WTC11 (cell line): ENCODE measurements around the gene HPCAL1.

Source experiments
- ESRRA ChIP-seq: sonication (generic); formaldehyde crosslinking; IDR thresholded peaks from 2 replicates; pipeline ENCODE4 v1.8.1; 2022; ENCODE audit warnings: mild to moderate bottlenecking, missing genetic modification reagents, borderline replicate concordance
- NR1H2 ChIP-seq: sonication (generic); formaldehyde crosslinking; IDR thresholded peaks from 2 replicates; pipeline ENCODE4 v1.9.0; 2021; ENCODE audit warnings: mild to moderate bottlenecking, moderate library complexity, missing genetic modification reagents
- SP1 ChIP-seq: sonication (generic); formaldehyde crosslinking; conservative IDR thresholded peaks from 2 replicates; pipeline ENCODE4 v1.8.1; 2022; ENCODE audit warnings: missing genetic modification reagents
- TEAD1 ChIP-seq: sonication (generic); formaldehyde crosslinking; IDR thresholded peaks from 2 replicates; pipeline ENCODE4 v1.8.0; 2022; ENCODE audit warnings: mild to moderate bottlenecking, missing genetic modification reagents
- TEAD4 ChIP-seq: sonication (generic); formaldehyde crosslinking; IDR thresholded peaks from 2 replicates; pipeline ENCODE4 v1.8.0; 2022; ENCODE audit warnings: mild to moderate bottlenecking, missing genetic modification reagents
- TF ChIP-seq, protein P1 (sequence below): fragments of 200-600 bp; IDR thresholded peaks from 2 replicates; pipeline ENCODE4 v1.8.0; 2022; ENCODE audit warnings: antibody characterized with exemption
- TF ChIP-seq, protein P2 (sequence below): sonication (generic); formaldehyde crosslinking; conservative IDR thresholded peaks from 2 replicates; pipeline ENCODE4 v1.8.1; 2022; ENCODE audit warnings: mild to moderate bottlenecking, missing genetic modification reagents
- TF ChIP-seq, protein P3 (sequence below): sonication (generic); formaldehyde crosslinking; IDR thresholded peaks from 2 replicates; pipeline ENCODE4 v1.8.0; 2022; ENCODE audit warnings: missing genetic modification reagents

DNA sequence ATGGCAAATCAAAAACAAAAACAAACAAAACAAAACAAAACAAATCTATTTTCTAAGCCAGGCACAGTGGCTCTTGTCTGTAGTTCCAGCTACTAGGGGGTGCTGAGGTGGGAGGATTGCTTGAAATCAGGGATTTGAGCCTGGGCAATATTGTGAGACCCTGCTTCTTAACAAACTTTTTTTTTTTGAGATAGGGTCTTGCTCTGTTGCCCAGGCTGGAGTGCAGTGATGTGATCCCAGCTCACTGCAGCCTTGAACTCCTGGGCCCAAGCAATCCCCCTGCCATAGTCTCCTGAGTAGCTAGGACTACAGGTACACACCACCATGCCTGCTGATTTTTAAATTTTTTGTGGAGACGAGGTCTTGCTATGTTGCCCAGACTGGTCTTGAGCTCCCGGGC is 6.2 kb downstream of the HPCAL1 start:
- TF ChIP-seq, protein P1, sequence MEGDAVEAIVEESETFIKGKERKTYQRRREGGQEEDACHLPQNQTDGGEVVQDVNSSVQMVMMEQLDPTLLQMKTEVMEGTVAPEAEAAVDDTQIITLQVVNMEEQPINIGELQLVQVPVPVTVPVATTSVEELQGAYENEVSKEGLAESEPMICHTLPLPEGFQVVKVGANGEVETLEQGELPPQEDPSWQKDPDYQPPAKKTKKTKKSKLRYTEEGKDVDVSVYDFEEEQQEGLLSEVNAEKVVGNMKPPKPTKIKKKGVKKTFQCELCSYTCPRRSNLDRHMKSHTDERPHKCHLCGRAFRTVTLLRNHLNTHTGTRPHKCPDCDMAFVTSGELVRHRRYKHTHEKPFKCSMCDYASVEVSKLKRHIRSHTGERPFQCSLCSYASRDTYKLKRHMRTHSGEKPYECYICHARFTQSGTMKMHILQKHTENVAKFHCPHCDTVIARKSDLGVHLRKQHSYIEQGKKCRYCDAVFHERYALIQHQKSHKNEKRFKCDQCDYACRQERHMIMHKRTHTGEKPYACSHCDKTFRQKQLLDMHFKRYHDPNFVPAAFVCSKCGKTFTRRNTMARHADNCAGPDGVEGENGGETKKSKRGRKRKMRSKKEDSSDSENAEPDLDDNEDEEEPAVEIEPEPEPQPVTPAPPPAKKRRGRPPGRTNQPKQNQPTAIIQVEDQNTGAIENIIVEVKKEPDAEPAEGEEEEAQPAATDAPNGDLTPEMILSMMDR = no peak
- TF ChIP-seq TEAD4 (CRISPR knock-in tag) (no peak), TEAD1 (CRISPR knock-in tag) (no peak), ESRRA (CRISPR knock-in tag) (no peak), SP1 (CRISPR knock-in tag) (no peak), NR1H2 (CRISPR knock-in tag) (no peak)
- TF ChIP-seq, protein P2, sequence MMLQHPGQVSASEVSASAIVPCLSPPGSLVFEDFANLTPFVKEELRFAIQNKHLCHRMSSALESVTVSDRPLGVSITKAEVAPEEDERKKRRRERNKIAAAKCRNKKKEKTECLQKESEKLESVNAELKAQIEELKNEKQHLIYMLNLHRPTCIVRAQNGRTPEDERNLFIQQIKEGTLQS (CRISPR knock-in tag) = no peak
- TF ChIP-seq, protein P3, sequence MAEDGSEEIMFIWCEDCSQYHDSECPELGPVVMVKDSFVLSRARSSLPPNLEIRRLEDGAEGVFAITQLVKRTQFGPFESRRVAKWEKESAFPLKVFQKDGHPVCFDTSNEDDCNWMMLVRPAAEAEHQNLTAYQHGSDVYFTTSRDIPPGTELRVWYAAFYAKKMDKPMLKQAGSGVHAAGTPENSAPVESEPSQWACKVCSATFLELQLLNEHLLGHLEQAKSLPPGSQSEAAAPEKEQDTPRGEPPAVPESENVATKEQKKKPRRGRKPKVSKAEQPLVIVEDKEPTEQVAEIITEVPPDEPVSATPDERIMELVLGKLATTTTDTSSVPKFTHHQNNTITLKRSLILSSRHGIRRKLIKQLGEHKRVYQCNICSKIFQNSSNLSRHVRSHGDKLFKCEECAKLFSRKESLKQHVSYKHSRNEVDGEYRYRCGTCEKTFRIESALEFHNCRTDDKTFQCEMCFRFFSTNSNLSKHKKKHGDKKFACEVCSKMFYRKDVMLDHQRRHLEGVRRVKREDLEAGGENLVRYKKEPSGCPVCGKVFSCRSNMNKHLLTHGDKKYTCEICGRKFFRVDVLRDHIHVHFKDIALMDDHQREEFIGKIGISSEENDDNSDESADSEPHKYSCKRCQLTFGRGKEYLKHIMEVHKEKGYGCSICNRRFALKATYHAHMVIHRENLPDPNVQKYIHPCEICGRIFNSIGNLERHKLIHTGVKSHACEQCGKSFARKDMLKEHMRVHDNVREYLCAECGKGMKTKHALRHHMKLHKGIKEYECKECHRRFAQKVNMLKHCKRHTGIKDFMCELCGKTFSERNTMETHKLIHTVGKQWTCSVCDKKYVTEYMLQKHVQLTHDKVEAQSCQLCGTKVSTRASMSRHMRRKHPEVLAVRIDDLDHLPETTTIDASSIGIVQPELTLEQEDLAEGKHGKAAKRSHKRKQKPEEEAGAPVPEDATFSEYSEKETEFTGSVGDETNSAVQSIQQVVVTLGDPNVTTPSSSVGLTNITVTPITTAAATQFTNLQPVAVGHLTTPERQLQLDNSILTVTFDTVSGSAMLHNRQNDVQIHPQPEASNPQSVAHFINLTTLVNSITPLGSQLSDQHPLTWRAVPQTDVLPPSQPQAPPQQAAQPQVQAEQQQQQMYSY (CRISPR knock-in tag) = no peak
